H1 (cell line): ENCODE results near the gene BICDL1. TPM values are rescaled to one million over a fixed set of nuclear protein-coding genes. Genes with fewer than 3 reads are reported as not detected.

Experiments
- CTCF ChIA-PET: fragments of 300-600 bp; sonication (Branson Sonifier 250); formaldehyde crosslinking; loops from one replicate; lab custom pipeline; 2021; ENCODE audit not compliant: partially characterized antibody; lab: Charles Lee
- POLR2A ChIA-PET: fragments of 300-600 bp; sonication (Branson Sonifier 250); formaldehyde crosslinking; loops from one replicate; lab custom pipeline; 2021; ENCODE audit warnings: inconsistent platforms; ENCODE audit not compliant: partially characterized antibody; lab: Charles Lee
- DNase-seq, 2 experiments: peaks; one replicate each; pipeline versions ENCODE4 v3.0.0 to v3.0.0-alpha.2; 2010 to 2022; ENCODE audit warnings: low spot score in 2 of 2, low read depth in 1 of 2, mixed read lengths in 1 of 2
- FAIRE-seq: peaks from 2 replicates; lab custom pipeline; 2011; peaks lifted over from hg19 to GRCh38; lab: Jason Lieb, UNC
- H2AFZ ChIP-seq: 2 replicates; pipeline ENCODE4 v1.8.1; 2012; ENCODE audit warnings: low read length, inconsistent platforms
- H2AK5ac ChIP-seq: 2 replicates; pipeline ENCODE4 v1.6.1; 2013; ENCODE audit warnings: low read depth, low read length
- H2BK120ac ChIP-seq: replicated peaks from 2 replicates; pipeline ENCODE3; 2013; ENCODE audit warnings: low read depth, low read length, inconsistent platforms
- H2BK12ac ChIP-seq: 2 replicates; pipeline ENCODE4 v1.6.1; 2013; ENCODE audit warnings: low read depth, low read length
- H2BK15ac ChIP-seq: 2 replicates; pipeline ENCODE4 v1.6.1; 2013; ENCODE audit warnings: low read length
- H2BK20ac ChIP-seq: 2 replicates; pipeline ENCODE4 v1.6.1; 2013; ENCODE audit warnings: low read length
- H2BK5ac ChIP-seq: 2 replicates; pipeline ENCODE4 v1.6.1; 2013; ENCODE audit warnings: low read depth, low read length
- H3K14ac ChIP-seq: 2 replicates; pipeline ENCODE4 v1.6.1; 2013; ENCODE audit warnings: inconsistent platforms; ENCODE audit not compliant: insufficient read length
- H3K18ac ChIP-seq: 2 replicates; pipeline ENCODE4 v1.6.1; 2013; ENCODE audit warnings: low read length; ENCODE audit errors: extremely low read depth
- H3K23ac ChIP-seq: 2 replicates; pipeline ENCODE4 v1.6.1; 2013; ENCODE audit warnings: inconsistent platforms; ENCODE audit not compliant: insufficient read length
- H3K23me2 ChIP-seq: 2 replicates; pipeline ENCODE4 v1.6.1; 2013; ENCODE audit warnings: low read depth, low read length
- H3K27ac ChIP-seq: 2 replicates; pipeline ENCODE4 v1.6.1; 2011; ENCODE audit warnings: low read depth, low read length, inconsistent platforms
- H3K27me3 ChIP-seq, 4 experiments: replicated peaks in 1 of 4; 1 replicate in 1 of 4; 2 replicates in 3 of 4; pipeline versions ENCODE4 v1.6.1 to v1.8.1; 2011 to 2013; ENCODE audit warnings: low read length in 3 of 4, mild to moderate bottlenecking in 3 of 4, inconsistent platforms in 2 of 4, mixed read lengths in 2 of 4, moderate library complexity in 1 of 4; ENCODE audit not compliant: control insufficient read depth in 3 of 4, insufficient read depth in 3 of 4; ENCODE audit errors: extremely low read depth in 1 of 4
- H3K36me3 ChIP-seq, 4 experiments: 2 replicates each; pipeline versions ENCODE4 v1.6.1 to v1.8.1; 2011 to 2013; ENCODE audit warnings: mild to moderate bottlenecking in 4 of 4, low read length in 3 of 4, moderate library complexity in 2 of 4, control low read depth in 1 of 4, inconsistent platforms in 1 of 4; ENCODE audit not compliant: insufficient read depth in 4 of 4, control insufficient read depth in 2 of 4
- H3K4ac ChIP-seq: replicated peaks from 2 replicates; pipeline ENCODE3; 2013; ENCODE audit warnings: low read length, low read depth, mixed read lengths, inconsistent platforms; ENCODE audit not compliant: insufficient read length
- H3K4me1 ChIP-seq, 4 experiments: replicated peaks in 1 of 4; 1 replicate in 1 of 4; 2 replicates in 3 of 4; pipeline versions ENCODE4 v1.6.1 to v1.8.1; 2011 to 2013; ENCODE audit warnings: low read length in 3 of 4, inconsistent platforms in 2 of 4, mixed read lengths in 1 of 4; ENCODE audit not compliant: insufficient read depth in 4 of 4, control insufficient read depth in 3 of 4
- H3K4me2 ChIP-seq, 2 experiments: 2 replicates each; pipeline versions ENCODE4 v1.6.1 to v1.8.1; 2011 to 2013; ENCODE audit warnings: low read depth in 2 of 2, low read length in 2 of 2, control low read depth in 1 of 2, inconsistent platforms in 1 of 2, mild to moderate bottlenecking in 1 of 2; ENCODE audit not compliant: insufficient read depth in 1 of 2
- H3K4me3 ChIP-seq, 4 experiments: fragments of 200-600, 300-600 bp in 1 of 4; sonication (generic), shearing (Covaris generic), sonication (Bioruptor Twin) in 1 of 4; 2 replicates each; pipeline versions ENCODE4 v1.5.1 to v1.8.1; 2011 to 2016; ENCODE audit warnings: low read length in 4 of 4, low read depth in 3 of 4, control low read depth in 2 of 4, inconsistent platforms in 2 of 4, mild to moderate bottlenecking in 2 of 4, mixed read lengths in 1 of 4, moderate library complexity in 1 of 4; ENCODE audit not compliant: insufficient read depth in 2 of 4; ENCODE audit errors: extremely low read depth in 1 of 4
- H3K56ac ChIP-seq: replicated peaks from 2 replicates; pipeline ENCODE3; 2013; ENCODE audit warnings: low read depth, mild to moderate bottlenecking, mixed read lengths, low read length, inconsistent platforms; ENCODE audit not compliant: insufficient read length
- H3K79me1 ChIP-seq: 2 replicates; pipeline ENCODE4 v1.6.1; 2013; ENCODE audit warnings: low read depth, low read length, control low read depth
- H3K79me2 ChIP-seq, 2 experiments: 2 replicates each; pipeline versions ENCODE4 v1.6.1 to v1.8.1; 2012 to 2013; ENCODE audit warnings: low read length in 2 of 2, mild to moderate bottlenecking in 2 of 2, inconsistent platforms in 1 of 2; ENCODE audit not compliant: insufficient read depth in 2 of 2, control insufficient read depth in 1 of 2
- H3K9ac ChIP-seq, 4 experiments: replicated peaks in 1 of 4; 1 replicate in 1 of 4; 2 replicates in 3 of 4; pipeline versions ENCODE4 v1.6.1 to v1.8.1; 2011 to 2013; ENCODE audit warnings: low read depth in 3 of 4, low read length in 3 of 4, control low read depth in 2 of 4, mild to moderate bottlenecking in 2 of 4, moderate library complexity in 2 of 4, inconsistent platforms in 1 of 4; ENCODE audit errors: extremely low read depth in 1 of 4
- H3K9me3 ChIP-seq, 2 experiments: 2 replicates each; pipeline versions ENCODE4 v1.6.1 to v1.8.1; 2012 to 2013; ENCODE audit warnings: mild to moderate bottlenecking in 2 of 2, moderate library complexity in 2 of 2, control low read depth in 1 of 2, inconsistent platforms in 1 of 2, low read depth in 1 of 2, low read length in 1 of 2, mixed read lengths in 1 of 2; ENCODE audit not compliant: insufficient read depth in 2 of 2
- H4K20me1 ChIP-seq, 2 experiments: replicated peaks in 1 of 2; 2 replicates each; pipeline versions ENCODE3 to v1.8.1; 2011 to 2013; ENCODE audit warnings: inconsistent platforms in 2 of 2, low read length in 2 of 2, mild to moderate bottlenecking in 1 of 2; ENCODE audit not compliant: insufficient read depth in 2 of 2, control insufficient read depth in 1 of 2
- H4K5ac ChIP-seq: 2 replicates; pipeline ENCODE4 v1.6.1; 2013; ENCODE audit warnings: low read length, low read depth, mixed read lengths, inconsistent platforms; ENCODE audit not compliant: insufficient read length
- H4K8ac ChIP-seq: 2 replicates; pipeline ENCODE4 v1.8.0; 2013; ENCODE audit warnings: mild to moderate bottlenecking, moderate library complexity, low read length, inconsistent platforms; ENCODE audit not compliant: insufficient read depth; ENCODE audit errors: extremely low read depth
- H4K91ac ChIP-seq: replicated peaks from 2 replicates; pipeline ENCODE3; 2013; ENCODE audit warnings: low read length, mixed read lengths, inconsistent platforms; ENCODE audit not compliant: insufficient read length
- ATF2 ChIP-seq: IDR thresholded peaks from 2 replicates; pipeline ENCODE4 v1.6.1; 2012; ENCODE audit warnings: low read length, inconsistent platforms
- BCL11A ChIP-seq, 2 experiments: IDR thresholded peaks; one replicate each; pipeline ENCODE4 v1.6.1; 2011; ENCODE audit warnings: low read depth in 2 of 2, low read length in 2 of 2, mild to moderate bottlenecking in 2 of 2
- CTBP2 ChIP-seq: IDR thresholded peaks from 2 replicates; pipeline ENCODE4 v1.7.0; 2011; ENCODE audit warnings: borderline replicate concordance, mild to moderate bottlenecking, moderate library complexity, mixed read lengths, low read length; ENCODE audit not compliant: insufficient read depth, insufficient read length
- EGR1 ChIP-seq: IDR thresholded peaks from 2 replicates; pipeline ENCODE4 v1.6.1; 2011; ENCODE audit warnings: low read depth, low read length, borderline replicate concordance
- EP300 ChIP-seq, 2 experiments: IDR thresholded peaks; 1 replicate in 1 of 2; 2 replicates in 1 of 2; pipeline ENCODE4 v1.6.1; 2011 to 2012; ENCODE audit warnings: low read depth in 2 of 2, low read length in 2 of 2, mild to moderate bottlenecking in 2 of 2, borderline replicate concordance in 1 of 2, inconsistent platforms in 1 of 2, moderate library complexity in 1 of 2
- EZH2 ChIP-seq: fragments of 200-600 bp; sonication (generic); IDR thresholded peaks from 2 replicates; pipeline ENCODE4 v1.7.1; 2012; ENCODE audit warnings: low read depth, mild to moderate bottlenecking, moderate library complexity, low read length, inconsistent platforms; ENCODE audit not compliant: severe bottlenecking
- PHF8 ChIP-seq: fragments of 200-600 bp; sonication (generic); conservative IDR thresholded peaks from 2 replicates; pipeline ENCODE4 v1.7.1; 2012; ENCODE audit warnings: low read depth, mild to moderate bottlenecking, inconsistent platforms, low read length, moderate library complexity
- RBBP5 ChIP-seq: IDR thresholded peaks from 2 replicates; pipeline ENCODE4 v1.7.1; 2012; ENCODE audit warnings: low read depth, mild to moderate bottlenecking, inconsistent platforms, low read length, moderate library complexity, borderline replicate concordance
- SP4 ChIP-seq: IDR thresholded peaks from 2 replicates; pipeline ENCODE4 v1.6.1; 2012; ENCODE audit warnings: low read length, inconsistent platforms
- YY1 ChIP-seq: IDR thresholded peaks from 2 replicates; pipeline ENCODE4 v1.6.1; 2011; ENCODE audit warnings: low read depth, mild to moderate bottlenecking, low read length
- WGBS, 2 experiments: shearing (Covaris generic) in 1 of 2; methylation state at CpG; one replicate each; pipeline versions ENCODE4 v1.1.6 to v1.1.7; 2013 to 2015; ENCODE audit warnings: low lambda C conversion rate in 2 of 2, mixed read lengths in 2 of 2, inconsistent platforms in 1 of 2, low coverage in 1 of 2, missing lambda C conversion rate in 1 of 2; ENCODE audit not compliant: insufficient replicate concordance in 2 of 2, insufficient coverage in 1 of 2, insufficient read length in 1 of 2; ENCODE audit errors: extremely low coverage in 1 of 2, missing lambda C conversion rate in 1 of 2; 5-methylcytosine and 5-hydroxymethylcytosine counted together
- polyA plus RNA-seq, 7 experiments: library from polyadenylated mRNA; depleted of rRNA in 3 of 7; stranded (reverse) in 5 of 7; unstranded in 2 of 7; fragments of >200 nt in 5 of 7; fragments of 200-250 nt in 2 of 7; gene quantifications; 1 replicate in 5 of 7; 2 replicates in 1 of 7; 4 replicates in 1 of 7; pipeline versions ENCODE4 v1.2.1 to v1.2.3, GENCODE V29; 2011 to 2013; ENCODE audit warnings: missing spikeins in 2 of 7, mixed read lengths in 2 of 7
- total RNA-seq: library from RNA; stranded (reverse); fragmentation: NEBNext Ultra II Directional; extraction: Animal tissue kit (Norgen Biotek cat#: 25700); gene quantifications from 2 replicates; pipeline ENCODE4 v1.2.1, GENCODE V29; 2021

Gene BICDL1
- total and polyA plus RNA-seq, 2 of the 8 experiments (the other 6 are each of a cell fraction or from before 2014, with no cell fraction given) = 17.2 to 25.9 TPM

- 92% methylated on average over 12 of the region's 13 CpGs; no CpG with 5 or more reads in 1 of the 2 experiments for whole genome bisulfite sequencing, 2 experiments
- Histone ChIP-seq H3K36me3 (peaks cover 0 to 4% (median 0%) of the 10 kb centered on the region in 4 experiments; a peak in 1 of 8 replicates), H3K9me3 (no peaks in the 10 kb centered on the region)
- no peak for TF ChIP-seq YY1
- no peak for TF ChIP-seq CTBP2
- no peak for TF ChIP-seq EP300 (IDR thresholded peaks at IDR 0.05; ENCODE audit: borderline replicate concordance in 1 of 2, low read depth in 2 of 2, low read length in 2 of 2)
- TF ChIP-seq PHF8 = no peak
- no peak for TF ChIP-seq EGR1
- no peak for TF ChIP-seq RBBP5
- no peak for TF ChIP-seq BCL11A (IDR thresholded peaks at IDR 0.05; ENCODE audit: low read depth in 2 of 2, low read length in 2 of 2)
- TF ChIP-seq ATF2 = no peak
- no peak for TF ChIP-seq EZH2
- no peak for TF ChIP-seq SP4
These were observed 9.6 kb downstream of the BICDL1 start for GRCh38 chr12:119998471-119999245.

More at GRCh38 chr12:119998471-119999245, 9.6 kb downstream of the BICDL1 start:
- H4K91ac ChIP-seq = no peak overlapping the region
- no peak overlapping the region for H3K27ac ChIP-seq
- no peak overlapping the region for H3K4ac ChIP-seq
- H3K14ac ChIP-seq = no peak overlapping the region
- H3K4me3 ChIP-seq = no peak overlapping the region
- H3K79me2 ChIP-seq = no peaks in the 10 kb centered on the region
- no peak overlapping the region for H3K18ac ChIP-seq
- no peak overlapping the region for H2BK20ac ChIP-seq
- FAIRE-seq (no peak), DNase-seq (no peak)
- H2AK5ac ChIP-seq = no peak overlapping the region
- no peak overlapping the region for H3K9ac ChIP-seq
- no peak overlapping the region for H3K23ac ChIP-seq
- H2BK5ac ChIP-seq = no peak overlapping the region
- ChIA-PET POLR2A (interaction anchor here (0.7 to 1.4 kb wide), 2 partner anchors 8 to 15 kb away, joined by 3 read pairs; no protein-coding TSS in a partner anchor), CTCF (interaction anchor here (0.7 to 1.9 kb wide), 3 partner anchors 9 to 71 kb away, joined by 3 to 6 read pairs (median 3); no protein-coding TSS in a partner anchor)
- H3K23me2 ChIP-seq = no peaks in the 10 kb centered on the region
- H2BK120ac ChIP-seq = no peak overlapping the region
- no peak overlapping the region for H2BK15ac ChIP-seq
- H4K8ac ChIP-seq = 0 out of 2 replicates have a peak overlapping the region, but pooled peaks have one; percentile 21
- no peaks in the 10 kb centered on the region for H3K27me3 ChIP-seq
- no peaks in the 10 kb centered on the region for H3K4me1 ChIP-seq
- no peak overlapping the region for H2AFZ ChIP-seq
- H3K4me2 ChIP-seq = no peak overlapping the region
- H2BK12ac ChIP-seq = no peak overlapping the region
- no peak overlapping the region for H3K56ac ChIP-seq
- H4K5ac ChIP-seq = no peak overlapping the region
- no peaks in the 10 kb centered on the region for H4K20me1 ChIP-seq
- H3K79me1 ChIP-seq = no peaks in the 10 kb centered on the region
